Measurements from ENCODE around the gene OR6C70.
"Not testable (repeated sequence)": the region's sequence is repeated elsewhere in the genome, so short reads cannot be mapped to it uniquely, and the experiment has no call there.

Gene OR6C70

DNA sequence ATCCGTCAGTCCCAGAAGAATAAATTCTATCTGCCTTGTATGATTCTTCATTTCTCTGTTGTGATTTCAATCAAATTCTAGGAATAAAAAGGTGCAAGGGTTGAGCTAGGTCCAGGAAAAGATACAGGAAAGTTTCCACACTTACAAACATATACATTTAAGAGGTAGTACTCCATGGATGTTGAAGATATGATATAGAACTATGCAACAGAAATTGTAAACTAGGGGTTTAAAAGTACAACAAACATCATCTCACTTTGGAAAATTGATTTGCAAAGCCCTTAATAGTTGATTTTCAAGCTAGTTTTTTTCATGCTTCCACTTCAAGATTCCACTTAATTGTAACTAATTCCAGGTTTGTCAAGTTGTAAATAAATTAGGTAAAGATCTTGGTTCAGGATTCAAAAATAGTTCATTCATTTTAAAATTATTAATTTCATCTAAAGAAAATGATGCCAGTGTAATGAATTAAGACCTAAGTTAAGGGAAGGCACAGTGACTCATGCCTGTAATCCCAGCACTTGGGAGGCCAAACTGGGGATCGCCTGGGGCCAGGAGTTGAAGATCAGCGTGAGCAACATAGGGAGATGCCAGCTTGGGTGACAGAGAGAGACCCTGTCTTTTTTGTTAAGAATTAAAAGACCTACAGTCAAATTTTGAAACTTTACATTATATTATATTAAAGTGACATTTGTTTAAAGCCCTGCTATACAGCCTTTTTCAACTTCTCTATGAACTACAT lies at the start of gene OR6C70:
TSS of gene OR6C70 (minus strand) at position 51 of the 742 bp plus-strand sequence. CDS start at position 51, 0 bp downstream.
- no peak for DNase-seq (ENCODE audit: extremely low read depth in 1 of 2, low read depth in 1 of 2)

DNA sequence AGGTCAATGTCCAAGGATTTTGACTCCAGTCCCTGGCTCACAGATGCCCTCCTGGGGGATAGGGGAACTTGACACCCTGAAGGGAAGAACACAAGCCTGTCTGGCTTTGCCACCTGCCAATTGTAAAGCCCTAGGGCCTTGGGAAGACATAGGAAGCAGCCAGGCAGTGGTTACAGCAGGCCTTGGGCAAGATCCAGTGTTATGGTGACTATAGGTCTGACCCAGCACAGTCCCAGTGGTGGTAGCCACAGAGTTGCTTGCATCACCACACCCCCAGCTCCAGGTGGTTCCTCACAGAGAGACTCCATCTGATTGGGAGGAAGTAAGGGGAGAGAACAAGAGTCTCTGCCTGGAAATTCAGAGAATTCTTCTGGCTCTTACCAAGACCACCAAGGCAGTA lies 46.5 kb upstream of the OR6C70 start:
- DNase-seq (ENCODE audit: extremely low read depth in 1 of 2, low read depth in 1 of 2), result no peak

DNA sequence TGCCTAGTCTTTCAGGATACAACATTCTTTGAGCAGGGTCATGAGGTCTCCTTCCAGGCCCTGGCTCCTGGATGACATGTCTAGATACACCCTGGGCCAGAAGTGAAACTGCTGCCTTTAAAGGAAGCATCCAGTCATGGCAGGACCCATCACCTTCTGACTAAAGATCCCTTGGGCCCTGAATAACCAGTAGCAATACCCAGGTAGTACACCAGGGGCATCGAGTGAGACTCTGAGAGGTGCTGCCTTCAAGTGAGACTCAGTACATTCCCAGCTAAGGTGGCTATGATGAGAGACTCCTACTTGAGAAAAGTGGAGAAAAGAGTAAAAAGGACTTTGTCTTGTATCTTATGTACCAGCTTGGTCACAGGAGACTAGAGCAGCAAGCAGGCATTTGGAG lies 45.8 kb upstream of the OR6C70 start:
- no peak for DNase-seq (ENCODE audit: extremely low read depth in 1 of 2, low read depth in 1 of 2)

GRCh38 chr12:55501601-55502000 lies 31.7 kb upstream of the OR6C70 start:
- no peak for DNase-seq (ENCODE audit: extremely low read depth in 1 of 2, low read depth in 1 of 2)

DNA sequence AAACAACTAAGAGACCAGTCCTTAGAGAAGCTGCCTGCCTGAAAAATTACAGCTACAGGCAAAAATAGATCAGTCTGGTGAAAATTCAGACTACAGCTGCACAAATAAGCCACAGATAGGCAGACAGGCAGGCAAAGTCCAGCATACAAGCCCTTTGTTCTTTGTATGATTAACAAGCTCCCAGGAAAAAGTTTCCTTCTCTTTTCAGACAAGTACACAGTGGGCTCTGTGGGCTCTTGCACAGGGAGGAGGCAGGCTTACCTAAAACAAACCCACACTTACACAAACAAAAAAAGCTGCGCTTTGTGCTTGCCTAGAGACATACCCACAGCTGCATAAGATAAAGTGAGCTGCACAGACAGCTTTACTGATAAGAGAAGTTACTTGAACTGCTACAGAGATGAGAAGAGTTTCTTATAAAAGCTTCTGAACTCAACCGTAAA lies 29.9 kb upstream of the OR6C70 start:
- no peak for DNase-seq (ENCODE audit: extremely low read depth in 1 of 2, low read depth in 1 of 2)

DNA sequence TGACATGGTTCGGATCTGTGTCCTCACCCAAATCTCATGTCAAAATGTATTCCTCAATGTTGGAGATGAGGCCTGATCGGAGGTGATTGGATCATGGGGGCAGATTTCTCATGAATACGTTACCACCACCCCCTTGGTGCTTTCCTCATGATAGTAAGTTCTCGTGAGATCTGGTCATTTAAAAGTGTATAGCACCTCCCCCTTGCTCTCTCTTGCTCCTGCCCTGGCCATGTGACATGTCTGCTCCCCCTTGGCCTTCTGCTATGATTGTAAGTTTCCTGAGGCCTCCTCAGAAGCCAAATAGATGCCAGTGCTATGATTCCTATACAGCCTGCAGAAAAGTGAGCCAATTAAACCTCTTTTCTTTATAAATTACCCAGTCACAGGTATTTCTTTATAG lies 29.3 kb upstream of the OR6C70 start:
- DNase-seq (ENCODE audit: extremely low read depth in 1 of 2, low read depth in 1 of 2), result no peak

DNA sequence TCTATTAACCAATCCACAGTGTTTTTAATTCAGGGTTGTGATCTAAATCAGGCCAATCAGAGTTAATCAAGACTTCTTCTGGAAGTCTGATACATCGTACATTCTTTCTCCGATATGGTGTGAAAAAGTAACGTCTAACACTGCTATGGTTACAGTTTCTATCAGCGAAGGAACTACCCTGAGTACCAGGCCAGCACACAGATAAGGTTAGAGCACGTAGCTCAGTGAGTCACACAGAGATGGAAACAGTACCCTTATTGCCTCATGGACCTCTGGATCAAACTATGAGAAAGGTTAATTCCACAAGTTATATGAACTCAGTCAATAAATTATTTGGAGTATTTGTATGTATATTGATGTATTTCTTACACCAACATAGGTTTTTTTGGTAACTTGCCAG lies 25.6 kb upstream of the OR6C70 start:
- DNase-seq (ENCODE audit: extremely low read depth in 1 of 2, low read depth in 1 of 2), result no peak

DNA sequence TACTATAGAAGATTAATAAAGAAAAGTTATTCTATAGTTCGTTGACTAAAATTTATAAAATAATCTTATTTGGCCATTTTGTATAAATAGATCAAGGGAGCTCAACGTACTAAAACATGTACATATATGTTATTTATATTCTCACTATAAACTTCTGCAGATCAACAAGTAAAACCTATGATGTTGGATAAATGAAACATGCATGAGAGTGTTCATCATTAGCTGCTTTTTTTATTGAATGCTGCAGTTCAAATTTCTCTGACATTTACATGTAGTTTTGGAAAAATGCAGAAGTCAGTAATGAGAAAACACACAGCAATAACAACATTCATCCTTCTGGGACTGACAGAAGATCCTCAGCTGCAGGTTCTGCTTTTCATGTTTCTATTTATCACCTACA lies 22.1 kb upstream of the OR6C70 start, which contains the start of gene OR6C68:
TSS of gene OR6C68 (plus strand) at position 301 of the 400 bp plus-strand sequence. CDS start at position 301, 0 bp downstream.
- DNase-seq (ENCODE audit: extremely low read depth in 1 of 2, low read depth in 1 of 2), result no peak

DNA sequence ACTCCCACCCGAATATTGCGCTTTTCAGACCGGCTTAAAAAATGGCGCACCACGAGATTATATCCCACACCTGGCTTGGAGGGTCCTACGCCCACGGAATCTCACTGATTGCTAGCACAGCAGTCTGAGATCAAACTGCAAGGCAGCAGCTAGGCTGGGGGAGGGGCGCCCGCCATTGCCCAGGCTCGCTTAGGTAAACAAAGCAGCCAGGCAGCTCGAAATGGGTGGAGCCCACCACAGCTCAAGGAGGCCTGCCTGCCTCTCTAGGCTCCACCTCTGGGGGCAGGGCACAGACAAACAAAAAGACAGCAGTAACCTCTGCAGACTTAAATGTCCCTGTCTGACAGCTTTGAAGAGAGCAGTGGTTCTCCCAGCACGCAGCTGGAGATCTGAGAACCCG lies 14.3 kb upstream of the OR6C70 start:
- not testable (repeated sequence) for DNase-seq (ENCODE audit: extremely low read depth in 1 of 2, low read depth in 1 of 2)

DNA sequence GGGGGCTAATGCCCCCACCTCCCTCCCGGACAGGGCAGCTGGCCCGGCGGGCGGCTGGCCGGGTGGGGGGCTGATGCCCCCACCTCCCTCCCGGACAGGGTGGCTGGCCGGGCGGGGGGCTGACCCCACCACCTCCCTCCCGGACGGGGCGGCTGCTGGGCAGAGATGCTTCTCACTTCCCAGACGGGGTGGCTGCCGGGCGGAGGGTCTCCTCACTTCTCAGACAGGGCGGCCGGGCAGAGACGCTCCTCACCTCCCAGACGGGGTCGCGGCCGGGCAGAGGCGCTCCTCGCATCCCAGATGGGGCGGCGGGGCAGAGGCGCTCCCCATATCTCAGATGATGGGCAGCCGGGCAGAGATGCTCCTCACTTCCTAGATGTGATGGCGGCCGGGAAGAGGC lies 9.2 kb upstream of the OR6C70 start:
- DNase-seq (ENCODE audit: extremely low read depth in 1 of 2, low read depth in 1 of 2), result not testable (repeated sequence)

DNA sequence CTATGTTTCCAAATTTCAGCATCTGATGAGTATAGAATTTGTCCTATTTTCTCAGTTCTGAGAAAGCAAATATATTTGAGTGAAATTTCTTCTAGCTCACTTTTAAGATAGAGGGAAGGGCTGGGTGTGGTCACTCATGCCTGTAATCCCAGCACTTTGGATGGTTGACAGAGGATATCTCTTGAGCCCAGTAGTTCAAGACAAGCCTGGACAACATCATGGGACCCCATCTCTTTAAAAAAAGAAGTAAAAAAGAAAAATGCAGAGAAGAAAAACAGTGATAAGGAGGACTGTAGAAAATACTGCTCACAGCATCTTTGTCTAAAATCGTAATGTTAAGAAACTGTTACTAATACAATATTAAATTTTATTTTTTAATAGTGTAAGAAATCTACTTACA lies 2.3 kb upstream of the OR6C70 start:
- no peak for DNase-seq (ENCODE audit: extremely low read depth in 1 of 2, low read depth in 1 of 2)

- DNase-seq (ENCODE audit: extremely low read depth in 1 of 2, low read depth in 1 of 2), result no peak
Observed at GRCh38 chr12:55469291-55469690, 647 bp downstream of the OR6C70 start.

DNA sequence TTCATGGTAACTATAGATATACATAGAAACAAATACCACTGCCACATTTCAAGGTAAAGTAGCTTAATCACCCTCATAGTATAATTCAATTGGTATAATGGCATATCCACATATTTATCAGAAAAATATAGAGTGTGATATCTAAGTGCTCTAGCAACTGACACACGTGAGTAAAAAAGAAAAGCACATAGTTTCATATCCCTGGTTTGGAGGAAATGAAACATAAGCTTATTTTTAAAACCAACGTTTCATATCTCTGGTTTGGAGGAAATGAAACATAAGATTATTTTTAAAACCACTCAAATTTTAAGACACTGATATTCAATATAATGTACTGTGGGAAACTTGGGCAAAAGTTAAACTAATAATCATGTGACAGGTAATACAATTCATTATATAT lies 2.1 kb downstream of the OR6C70 start:
- DNase-seq (ENCODE audit: extremely low read depth in 1 of 2, low read depth in 1 of 2), result no peak

DNA sequence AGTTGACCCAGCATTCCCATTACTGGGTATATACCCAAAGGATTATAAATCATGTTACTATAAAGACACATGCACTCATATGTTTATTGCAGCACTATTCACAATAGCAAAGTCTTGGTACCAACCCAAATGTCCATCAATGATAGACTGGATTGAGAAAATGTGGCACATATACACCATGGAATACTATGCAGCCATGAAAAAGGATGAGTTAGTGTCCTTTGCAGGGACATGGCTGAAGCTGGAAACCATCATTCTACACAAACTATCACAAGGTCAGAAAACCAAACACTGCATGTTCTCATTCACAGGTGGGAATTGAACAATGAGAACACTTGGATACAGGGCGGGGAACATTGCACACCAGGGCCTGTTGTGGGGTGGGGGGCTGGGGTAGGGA lies 5.0 kb downstream of the OR6C70 start:
- not testable (repeated sequence) for DNase-seq (ENCODE audit: extremely low read depth in 1 of 2, low read depth in 1 of 2)

- no peak for DNase-seq (ENCODE audit: extremely low read depth in 1 of 2, low read depth in 1 of 2)
Observed at GRCh38 chr12:55448825-55449224, 21.1 kb downstream of the OR6C70 start.

DNA sequence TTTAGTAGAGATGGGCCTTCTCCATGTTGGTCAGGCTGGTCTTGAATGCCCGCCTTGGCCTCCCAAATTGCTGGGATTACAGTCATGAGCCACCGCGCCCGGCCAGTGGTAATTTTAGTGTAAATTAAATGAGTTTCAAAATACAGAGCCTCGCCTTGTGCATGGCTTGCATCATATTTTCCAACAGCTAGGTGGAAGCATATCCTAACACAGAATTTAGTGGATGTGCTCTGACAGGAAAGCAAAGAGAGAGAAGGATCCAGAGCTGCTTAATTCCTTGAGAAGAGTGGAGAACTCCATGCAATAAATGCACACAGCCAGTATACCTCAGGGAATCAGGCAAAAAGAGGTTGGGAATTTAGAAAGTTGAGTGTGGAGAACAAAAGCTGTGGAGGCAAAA lies 23.6 kb downstream of the OR6C70 start:
- DNase-seq (ENCODE audit: extremely low read depth in 1 of 2, low read depth in 1 of 2), result no peak

GRCh38 chr12:55445357-55445756 lies 24.6 kb downstream of the OR6C70 start:
- DNase-seq (ENCODE audit: extremely low read depth in 1 of 2, low read depth in 1 of 2), result no peak

GRCh38 chr12:55443776-55444175 lies 26.2 kb downstream of the OR6C70 start, which contains the start of gene OR6C2:
OR6C2 (plus strand) TSS chr12:55444076; CDS start chr12:55452214, 8,138 bp downstream.
- no peak for DNase-seq (ENCODE audit: extremely low read depth in 1 of 2, low read depth in 1 of 2)

- DNase-seq (ENCODE audit: extremely low read depth in 1 of 2, low read depth in 1 of 2), result not testable (repeated sequence)
Observed at GRCh38 chr12:55441233-55441632, 28.7 kb downstream of the OR6C70 start.

- DNase-seq (ENCODE audit: extremely low read depth in 1 of 2, low read depth in 1 of 2), result no peak
Observed at GRCh38 chr12:55428331-55429243, 41.4 kb downstream of the OR6C70 start.

GRCh38 chr12:55425954-55426353 lies 44.0 kb downstream of the OR6C70 start, which contains the start of gene OR6C76:
OR6C76 (plus strand) TSS chr12:55426254; CDS start chr12:55426254, 0 bp downstream.
- no peak for DNase-seq (ENCODE audit: extremely low read depth in 1 of 2, low read depth in 1 of 2)
